Measurements from ENCODE around the gene UROC1.

GRCh38 chr3:126558336-126559071 is 40.9 kb upstream of the UROC1 start, which contains the start of gene C3orf22:
- TF ChIP-seq CTCF (conservative IDR thresholded peaks at IDR 0.05; ENCODE audit: low read length) (no peak), EZH2phosphoT487 (IDR thresholded peaks at IDR 0.05; ENCODE audit: borderline replicate concordance) (no peak)

All from Loucy (cell line).